SK-N-SH (cell line): ENCODE results near the gene MRGPRX4.

Experiments
- CHD2 ChIP-seq: fragments of 150-350 bp; IDR thresholded peaks from 2 replicates; pipeline ENCODE4 v1.6.1; 2018; ENCODE audit warnings: low read length; ENCODE audit not compliant: partially characterized antibody
- CTCF ChIP-seq: fragments of 200-600 bp; sonication (generic); IDR thresholded peaks from 2 replicates; pipeline ENCODE4 v1.6.1; 2017; ENCODE audit warnings: antibody characterized with exemption, mild to moderate bottlenecking, moderate library complexity
- ELF1 ChIP-seq: IDR thresholded peaks from 2 replicates; pipeline ENCODE4 v1.4.0; 2012
- FOXJ3 ChIP-seq: sonication (generic); formaldehyde crosslinking; IDR thresholded peaks from 2 replicates; pipeline ENCODE4 v1.5.1; 2020; ENCODE audit warnings: mild to moderate bottlenecking, missing genetic modification reagents
- GABPA ChIP-seq: IDR thresholded peaks from 2 replicates; pipeline ENCODE4 v1.4.0; 2012; ENCODE audit warnings: low read depth, mild to moderate bottlenecking
- POLR2AphosphoS5 ChIP-seq: IDR thresholded peaks from 2 replicates; pipeline ENCODE4 v1.6.1; 2012; ENCODE audit warnings: low read depth, low read length
- RAD21 ChIP-seq: IDR thresholded peaks from 2 replicates; pipeline ENCODE4 v1.6.1; 2012; ENCODE audit warnings: mild to moderate bottlenecking, low read length
- RCOR1 ChIP-seq: fragments of 150-350 bp; IDR thresholded peaks from 2 replicates; pipeline ENCODE4 v1.6.1; 2017; ENCODE audit warnings: antibody characterized with exemption, low read length
- RFX5 ChIP-seq: IDR thresholded peaks from 2 replicates; pipeline ENCODE4 v1.6.1; 2012; ENCODE audit warnings: mild to moderate bottlenecking, improper control_type of control experiment, low read length
- SMC3 ChIP-seq: IDR thresholded peaks from 2 replicates; pipeline ENCODE4 v1.6.1; 2012; ENCODE audit warnings: low read depth, low read length, improper control_type of control experiment
- TAF1 ChIP-seq: IDR thresholded peaks from 2 replicates; pipeline ENCODE4 v1.6.1; 2012; ENCODE audit warnings: low read depth, mild to moderate bottlenecking, low read length, moderate library complexity, borderline replicate concordance
- ZBTB33 ChIP-seq: IDR thresholded peaks from 2 replicates; pipeline ENCODE4 v1.4.0; 2012; ENCODE audit warnings: low read depth, borderline replicate concordance

- TF ChIP-seq ZBTB33, result no peak
- TF ChIP-seq RAD21, result no peak
- TF ChIP-seq CHD2, result no peak
- no peak for TF ChIP-seq SMC3
- no peak for TF ChIP-seq GABPA
- TF ChIP-seq RCOR1, result no peak
- no peak for TF ChIP-seq FOXJ3 (CRISPR knock-in tag)
- no peak for TF ChIP-seq POLR2AphosphoS5
- no peak for TF ChIP-seq RFX5
- no peak for TF ChIP-seq CTCF
- no peak for TF ChIP-seq TAF1
- TF ChIP-seq ELF1, result no peak
These were observed 20.4 kb downstream of the MRGPRX4 start for GRCh38 chr11:18193010-18193409.
